Gastroesophageal sphincter (tissue), 3 donors: Measurements from ENCODE around the gene GPHB5.

ENCODE experiments used
- EP300 ChIP-seq: sonication (generic); formaldehyde crosslinking; IDR thresholded peaks from one replicate; pipeline ENCODE4 v1.6.1; 2017; ENCODE audit warnings: antibody characterized with exemption, mild to moderate bottlenecking
- POLR2A ChIP-seq, 2 donors: fragments of 450-650 bp; IDR thresholded peaks; one replicate each; pipeline ENCODE4 v1.6.1; 2017; ENCODE audit warnings: antibody characterized with exemption in 2 of 2, mild to moderate bottlenecking in 2 of 2, moderate library complexity in 1 of 2
- POLR2AphosphoS5 ChIP-seq: sonication (generic); formaldehyde crosslinking; IDR thresholded peaks from one replicate; pipeline ENCODE4 v1.6.1; 2017; ENCODE audit warnings: antibody characterized with exemption
- TF ChIP-seq, protein P1 (sequence below), 4 experiments: fragments of 200-600 bp in 2 of 4; fragments of 450-650 bp in 2 of 4; sonication (generic) in 1 of 4; IDR thresholded peaks; one replicate each; pipeline ENCODE4 v1.5.1; 2017 to 2019; ENCODE audit warnings: antibody characterized with exemption in 4 of 4, mild to moderate bottlenecking in 2 of 4, moderate library complexity in 2 of 4

DNA sequence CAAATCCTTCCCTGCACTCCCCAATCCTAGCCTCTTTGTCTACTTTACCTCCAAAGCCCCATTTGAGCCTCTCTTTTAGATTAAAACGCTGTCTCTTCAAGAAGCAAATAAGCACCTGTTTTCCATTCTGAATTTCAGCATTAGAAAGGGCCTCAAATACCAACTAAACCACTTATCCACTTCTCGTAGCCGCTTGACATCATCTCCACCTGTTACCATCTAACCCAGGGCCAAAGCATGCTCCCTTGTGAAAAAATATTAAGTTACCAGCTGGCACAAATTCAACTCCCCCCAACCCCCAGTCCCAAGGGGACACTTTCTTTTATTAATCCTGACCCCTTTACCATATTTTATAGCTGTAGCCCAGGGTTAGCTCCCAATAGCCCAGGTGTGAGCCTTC, 43.1 kb downstream of the GPHB5 start:
- TF ChIP-seq, protein P1, sequence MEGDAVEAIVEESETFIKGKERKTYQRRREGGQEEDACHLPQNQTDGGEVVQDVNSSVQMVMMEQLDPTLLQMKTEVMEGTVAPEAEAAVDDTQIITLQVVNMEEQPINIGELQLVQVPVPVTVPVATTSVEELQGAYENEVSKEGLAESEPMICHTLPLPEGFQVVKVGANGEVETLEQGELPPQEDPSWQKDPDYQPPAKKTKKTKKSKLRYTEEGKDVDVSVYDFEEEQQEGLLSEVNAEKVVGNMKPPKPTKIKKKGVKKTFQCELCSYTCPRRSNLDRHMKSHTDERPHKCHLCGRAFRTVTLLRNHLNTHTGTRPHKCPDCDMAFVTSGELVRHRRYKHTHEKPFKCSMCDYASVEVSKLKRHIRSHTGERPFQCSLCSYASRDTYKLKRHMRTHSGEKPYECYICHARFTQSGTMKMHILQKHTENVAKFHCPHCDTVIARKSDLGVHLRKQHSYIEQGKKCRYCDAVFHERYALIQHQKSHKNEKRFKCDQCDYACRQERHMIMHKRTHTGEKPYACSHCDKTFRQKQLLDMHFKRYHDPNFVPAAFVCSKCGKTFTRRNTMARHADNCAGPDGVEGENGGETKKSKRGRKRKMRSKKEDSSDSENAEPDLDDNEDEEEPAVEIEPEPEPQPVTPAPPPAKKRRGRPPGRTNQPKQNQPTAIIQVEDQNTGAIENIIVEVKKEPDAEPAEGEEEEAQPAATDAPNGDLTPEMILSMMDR (IDR thresholded peaks at IDR 0.05) = no peak
- TF ChIP-seq POLR2AphosphoS5 (no peak), POLR2A (IDR thresholded peaks at IDR 0.05) (no peak), EP300 (no peak)
